HG03103 (cell line): ENCODE results near the gene ONECUT3.

Source experiments
- ATAC-seq: cut with Tn5 transposase; IDR thresholded peaks from one replicate; pipeline ENCODE4 v1.9.1; 2021; ENCODE audit warnings: low read depth; ENCODE audit not compliant: unreplicated experiment

ONECUT3 gene

GRCh38 chr19:1736927-1737326 lies 16.4 kb upstream of the ONECUT3 start:
- ATAC-seq: no peak

- no peak for ATAC-seq
Measured at GRCh38 chr19:1739960-1740629, 13.2 kb upstream of the ONECUT3 start.

GRCh38 chr19:1742989-1743696 lies 10.2 kb upstream of the ONECUT3 start:
- no peak for ATAC-seq

GRCh38 chr19:1744133-1744665 lies 9.1 kb upstream of the ONECUT3 start:
- no peak for ATAC-seq

- ATAC-seq: no peak
Measured at GRCh38 chr19:1744822-1745563, 8.3 kb upstream of the ONECUT3 start.

- ATAC-seq: no peak
Measured at GRCh38 chr19:1745589-1746031, 7.7 kb upstream of the ONECUT3 start.

GRCh38 chr19:1746401-1747284 lies 6.7 kb upstream of the ONECUT3 start:
- no peak for ATAC-seq

- no peak for ATAC-seq
Measured at GRCh38 chr19:1747285-1748114, 5.8 kb upstream of the ONECUT3 start.

- ATAC-seq: no peak
Measured at GRCh38 chr19:1748115-1748872, 5.0 kb upstream of the ONECUT3 start.

- ATAC-seq: no peak
Measured at GRCh38 chr19:1748873-1749341, 4.4 kb upstream of the ONECUT3 start.

- ATAC-seq: no peak
Measured at GRCh38 chr19:1749373-1750342, 3.6 kb upstream of the ONECUT3 start.

GRCh38 chr19:1750343-1751021 lies 2.8 kb upstream of the ONECUT3 start:
- ATAC-seq: no peak

GRCh38 chr19:1751367-1752008 lies 1.8 kb upstream of the ONECUT3 start:
- no peak for ATAC-seq

GRCh38 chr19:1752009-1752756 lies 1.1 kb upstream of the ONECUT3 start:
- no peak for ATAC-seq

GRCh38 chr19:1754018-1754635 lies 821 bp downstream of the ONECUT3 start:
- ATAC-seq: no peak
